HG03039 (cell line): Measurements from ENCODE around the gene HTRA3.
"Not testable (repeated sequence)": the region's sequence is repeated elsewhere in the genome, so short reads cannot be mapped to it uniquely, and the experiment has no call there.

ENCODE experiments used
- ATAC-seq: cut with Tn5 transposase; IDR thresholded peaks from one replicate; pipeline ENCODE4 v1.9.1; 2021; ENCODE audit warnings: mild to moderate bottlenecking, moderate library complexity; ENCODE audit not compliant: unreplicated experiment

The HTRA3 gene

DNA sequence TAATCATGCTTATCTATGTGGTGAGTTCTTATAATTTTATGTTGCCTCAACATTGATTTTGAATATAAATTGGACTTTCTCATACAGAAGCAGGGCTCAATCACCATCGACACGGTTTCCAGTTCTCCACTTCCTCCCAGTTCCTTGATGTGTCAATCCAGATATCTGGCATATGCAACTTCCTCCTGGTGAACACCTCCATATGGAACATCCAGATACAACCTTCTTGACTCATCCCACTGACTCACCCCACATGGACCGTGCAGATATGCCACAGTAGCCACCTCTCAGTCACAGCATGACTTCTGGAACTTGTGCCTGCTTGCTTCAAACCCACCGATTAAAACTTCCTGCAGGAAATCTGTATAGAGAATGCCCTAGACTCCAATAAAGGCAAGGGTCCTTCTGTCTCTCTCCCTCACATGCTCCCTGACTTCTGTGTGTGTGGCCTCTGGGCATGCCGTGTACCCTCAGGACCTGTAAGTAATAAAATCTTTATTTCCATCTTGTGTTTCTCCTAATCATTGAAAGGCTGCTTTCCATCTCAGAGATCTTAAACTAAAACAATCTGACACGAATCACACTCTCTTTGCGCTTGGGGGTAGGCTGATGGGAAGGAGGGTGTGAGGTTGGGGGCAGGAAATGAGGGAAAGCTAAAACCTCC lies 67.0 kb downstream of the HTRA3 start:
- no peak for ATAC-seq

DNA sequence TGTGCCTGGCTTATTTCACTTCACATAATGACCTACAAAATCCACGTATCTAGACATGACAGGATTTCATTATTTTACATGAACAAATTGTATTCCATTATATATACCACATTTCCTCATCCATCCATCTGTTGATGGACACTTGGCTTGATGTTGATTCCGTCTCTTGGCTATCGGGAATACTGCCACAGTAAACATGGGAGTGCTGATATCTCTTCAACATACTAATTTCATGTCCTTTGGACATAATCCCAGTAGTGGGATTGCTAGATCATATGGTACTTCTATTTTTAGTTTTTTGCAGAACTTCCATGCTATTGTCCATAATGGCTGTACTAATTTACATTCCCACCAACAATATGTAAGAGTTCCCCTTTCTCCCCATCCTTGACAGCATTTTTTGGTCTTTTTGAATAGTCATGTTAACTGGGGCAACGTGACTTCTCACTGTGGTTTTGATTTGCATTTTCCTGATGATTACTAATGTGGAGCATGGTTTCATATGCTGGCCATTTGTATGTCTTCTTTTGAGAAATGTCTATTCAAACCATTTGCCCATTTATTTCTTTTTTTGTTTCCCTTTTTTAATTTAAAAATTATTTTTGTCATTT lies 68.9 kb downstream of the HTRA3 start:
- no peak for ATAC-seq

DNA sequence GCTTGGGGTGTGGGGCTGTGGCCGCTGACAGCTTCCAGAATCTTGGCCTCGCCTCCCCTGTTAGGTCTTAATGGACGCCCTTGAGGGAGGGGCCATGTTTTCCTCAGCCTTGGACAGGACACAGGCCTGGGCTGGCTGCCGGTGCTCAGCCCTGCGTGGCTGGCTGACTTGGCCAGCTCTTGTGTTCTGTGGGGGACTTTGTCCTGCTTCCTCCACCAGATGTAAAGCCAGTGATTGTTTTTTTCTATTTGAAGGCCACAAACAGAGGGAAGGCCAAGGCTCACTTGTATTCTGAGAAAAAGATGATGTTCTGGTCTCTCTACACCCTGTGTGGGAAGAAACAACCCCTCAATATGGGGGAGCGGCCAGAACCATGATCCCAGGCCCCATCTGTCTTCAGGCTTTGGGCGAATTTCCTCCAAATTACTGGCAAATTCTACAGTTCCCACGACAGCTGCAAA lies 71.3 kb downstream of the HTRA3 start:
- ATAC-seq, result no peak

DNA sequence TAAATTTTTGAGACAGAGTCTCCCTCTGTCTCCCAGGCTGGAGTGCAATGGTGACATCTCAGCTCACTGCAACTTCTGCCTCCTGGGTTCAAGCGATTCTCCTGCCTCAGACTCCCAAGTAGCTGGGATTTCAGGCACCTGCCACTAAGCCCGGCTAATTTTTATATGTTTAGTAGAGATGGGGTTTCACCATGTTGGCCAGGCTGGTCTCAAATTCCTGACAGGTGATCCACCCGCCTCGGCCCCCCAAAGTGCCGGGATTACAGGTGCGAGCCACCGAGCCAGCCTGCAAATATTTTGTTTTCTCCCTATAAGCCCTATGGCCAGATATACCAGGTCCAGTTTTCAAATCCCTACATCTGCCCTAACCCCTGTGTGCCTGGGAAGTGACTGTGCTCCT lies 71.7 kb downstream of the HTRA3 start:
- not testable (repeated sequence) for ATAC-seq

DNA sequence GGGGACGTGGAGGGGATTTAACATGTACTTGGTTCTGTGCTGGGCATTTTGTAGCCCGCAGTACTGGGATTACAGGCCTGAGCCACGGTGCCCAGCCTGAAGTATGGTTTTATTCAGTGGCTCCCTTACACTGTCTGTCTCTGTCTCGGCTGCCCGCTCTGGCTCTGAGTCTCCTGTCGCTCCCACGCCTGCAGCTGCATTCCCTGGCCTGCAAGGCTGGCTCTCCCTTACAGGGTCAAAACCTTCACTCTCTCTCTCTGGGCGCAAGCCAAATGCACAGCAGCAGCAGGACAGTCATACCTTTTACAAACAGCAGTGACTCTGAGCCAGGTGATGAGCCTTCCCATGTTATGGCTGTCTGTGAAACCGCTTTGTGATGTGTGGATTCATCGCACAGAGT lies 72.1 kb downstream of the HTRA3 start:
- no peak for ATAC-seq

DNA sequence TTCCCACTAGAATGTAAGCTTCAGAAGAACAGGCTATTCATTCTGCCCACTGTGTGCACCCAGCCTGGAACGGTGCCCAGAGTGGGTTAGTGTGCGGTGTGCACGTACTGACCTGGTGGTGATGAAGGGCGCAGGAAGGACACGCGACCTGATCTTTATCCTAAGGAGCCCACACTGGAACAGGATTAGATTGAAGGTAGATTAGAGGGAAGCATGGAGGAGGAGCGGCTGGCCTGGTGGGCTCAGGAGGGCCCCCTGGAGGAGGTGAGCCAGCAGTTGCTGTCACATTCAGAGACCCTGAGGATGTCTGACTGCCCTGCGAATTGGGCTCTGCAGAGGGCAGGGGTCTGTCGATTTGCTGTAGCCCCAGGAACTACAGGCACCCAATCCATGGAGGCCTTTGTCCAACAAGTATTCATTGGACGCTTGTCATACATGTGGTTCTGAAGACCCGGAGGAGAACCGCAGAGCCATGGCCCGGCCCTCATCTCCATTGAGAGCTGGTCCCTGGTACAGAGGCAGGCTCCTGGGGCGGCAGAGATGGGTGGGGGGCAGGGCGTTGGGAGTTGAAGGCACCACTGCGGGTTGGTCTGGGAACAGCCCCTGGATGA lies 73.2 kb downstream of the HTRA3 start:
- no peak for ATAC-seq

DNA sequence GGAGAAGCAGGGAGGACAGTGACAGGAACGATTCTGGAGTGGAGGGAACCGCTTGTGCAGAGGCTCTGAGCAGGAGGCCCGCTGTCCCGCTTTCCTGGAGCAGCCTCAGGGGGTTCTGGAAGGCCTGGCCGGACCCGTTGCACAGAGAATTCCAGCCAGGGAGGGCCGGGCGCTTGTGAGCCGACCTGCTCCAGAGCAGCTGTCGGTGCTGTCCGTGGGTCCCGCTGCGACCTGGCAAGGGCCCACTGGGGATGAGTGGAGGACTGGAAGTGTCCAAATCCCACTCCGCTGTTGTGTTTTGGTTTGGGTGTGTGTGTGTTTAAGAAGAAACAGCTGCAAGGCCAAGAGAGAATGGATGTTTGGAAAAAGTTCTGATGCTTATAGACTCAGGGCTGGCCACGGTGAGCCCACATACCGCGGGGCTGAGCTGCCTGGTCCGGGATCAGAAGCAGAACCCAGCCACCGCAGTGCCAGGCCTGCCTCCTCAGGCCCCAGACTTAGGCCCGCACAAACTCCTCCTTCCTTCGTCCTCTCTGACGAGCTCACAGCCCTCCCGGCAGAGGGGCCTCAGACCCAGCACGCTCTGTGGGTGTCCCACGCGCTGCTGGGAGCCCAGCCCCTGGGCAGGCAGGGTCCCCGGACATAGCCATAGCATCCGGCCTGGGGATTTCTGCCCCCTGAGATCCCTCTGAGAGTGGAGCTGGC lies 73.9 kb downstream of the HTRA3 start:
- no peak for ATAC-seq

DNA sequence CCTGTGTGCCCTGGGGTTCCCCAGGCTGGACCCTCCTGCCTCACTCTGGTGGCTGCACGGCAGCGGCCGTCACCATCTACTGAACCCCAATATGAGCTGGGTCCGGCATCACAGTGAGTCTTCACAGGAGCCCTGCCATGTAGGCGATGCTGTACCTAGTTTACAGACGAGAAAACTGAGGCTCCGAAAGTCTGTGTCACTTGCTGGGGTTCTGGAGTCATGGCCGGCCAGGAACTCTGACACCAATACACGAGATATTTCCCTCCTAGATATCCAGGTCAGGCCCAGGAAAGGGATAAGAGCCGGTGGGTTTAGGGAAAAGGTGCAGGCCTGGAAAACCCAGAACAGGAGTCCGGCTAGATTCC lies 74.4 kb downstream of the HTRA3 start:
- no peak for ATAC-seq

DNA sequence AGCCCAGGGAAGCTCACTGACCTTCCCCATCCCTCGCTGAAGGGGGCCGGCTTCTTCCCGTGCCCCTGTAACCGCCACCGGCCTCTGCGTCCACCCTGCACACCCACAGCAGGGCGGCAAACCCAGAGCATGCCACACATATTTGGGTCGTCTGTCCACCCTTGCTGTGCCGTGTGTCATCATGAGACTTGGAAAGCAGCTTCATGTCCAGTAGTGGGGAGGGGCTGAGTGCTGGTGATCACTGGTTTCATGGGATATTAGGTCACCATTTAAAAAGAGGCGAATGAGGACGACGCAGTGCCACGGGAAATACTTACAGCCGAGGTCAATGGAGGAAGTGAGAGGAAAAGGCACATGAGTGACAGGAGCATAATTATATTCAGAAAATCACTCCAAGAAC lies 74.8 kb downstream of the HTRA3 start:
- ATAC-seq, result no peak

DNA sequence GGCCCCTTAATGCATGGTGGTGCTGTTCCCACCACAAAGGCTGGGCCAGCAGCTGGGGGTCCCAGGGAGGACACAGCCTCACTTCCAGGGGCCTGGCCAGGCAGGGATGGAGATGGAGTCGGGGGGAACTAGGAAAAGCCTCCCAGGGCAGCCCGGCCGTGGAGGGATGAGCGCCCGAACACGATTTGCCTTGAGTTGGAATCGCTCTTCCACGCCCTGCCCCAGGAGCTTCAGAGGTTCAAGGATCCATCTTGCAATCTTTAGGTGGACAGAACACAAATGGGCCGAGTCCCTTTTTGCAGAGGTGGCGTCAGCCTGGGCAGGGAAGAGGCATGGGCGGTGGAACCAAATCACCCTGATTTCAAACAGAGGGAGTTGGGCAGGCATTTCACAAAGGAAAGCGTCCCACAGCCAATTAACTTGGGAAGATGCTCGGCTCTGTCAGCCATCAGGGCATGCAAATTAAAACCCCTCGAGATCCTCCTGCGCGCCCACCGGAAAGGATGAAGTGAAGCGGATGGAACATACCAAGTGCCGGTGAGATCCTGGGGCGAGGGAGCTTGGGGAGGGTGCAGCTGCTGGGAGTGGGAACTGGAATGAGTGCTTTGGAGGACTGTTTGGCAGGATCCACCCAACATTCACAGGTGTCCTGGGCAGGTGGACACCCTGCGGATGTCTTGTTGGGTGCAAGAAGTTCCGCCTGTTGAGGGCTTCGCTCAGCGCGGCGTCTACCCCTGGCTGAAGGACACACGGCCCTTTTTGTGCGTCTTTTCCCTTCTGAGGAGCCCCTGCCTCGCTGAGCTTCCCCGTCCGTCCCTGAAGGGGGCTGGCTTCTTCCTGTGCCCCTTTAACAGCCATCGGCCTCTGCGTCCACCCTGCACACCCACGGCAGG lies 75.7 kb downstream of the HTRA3 start:
- no peak for ATAC-seq

DNA sequence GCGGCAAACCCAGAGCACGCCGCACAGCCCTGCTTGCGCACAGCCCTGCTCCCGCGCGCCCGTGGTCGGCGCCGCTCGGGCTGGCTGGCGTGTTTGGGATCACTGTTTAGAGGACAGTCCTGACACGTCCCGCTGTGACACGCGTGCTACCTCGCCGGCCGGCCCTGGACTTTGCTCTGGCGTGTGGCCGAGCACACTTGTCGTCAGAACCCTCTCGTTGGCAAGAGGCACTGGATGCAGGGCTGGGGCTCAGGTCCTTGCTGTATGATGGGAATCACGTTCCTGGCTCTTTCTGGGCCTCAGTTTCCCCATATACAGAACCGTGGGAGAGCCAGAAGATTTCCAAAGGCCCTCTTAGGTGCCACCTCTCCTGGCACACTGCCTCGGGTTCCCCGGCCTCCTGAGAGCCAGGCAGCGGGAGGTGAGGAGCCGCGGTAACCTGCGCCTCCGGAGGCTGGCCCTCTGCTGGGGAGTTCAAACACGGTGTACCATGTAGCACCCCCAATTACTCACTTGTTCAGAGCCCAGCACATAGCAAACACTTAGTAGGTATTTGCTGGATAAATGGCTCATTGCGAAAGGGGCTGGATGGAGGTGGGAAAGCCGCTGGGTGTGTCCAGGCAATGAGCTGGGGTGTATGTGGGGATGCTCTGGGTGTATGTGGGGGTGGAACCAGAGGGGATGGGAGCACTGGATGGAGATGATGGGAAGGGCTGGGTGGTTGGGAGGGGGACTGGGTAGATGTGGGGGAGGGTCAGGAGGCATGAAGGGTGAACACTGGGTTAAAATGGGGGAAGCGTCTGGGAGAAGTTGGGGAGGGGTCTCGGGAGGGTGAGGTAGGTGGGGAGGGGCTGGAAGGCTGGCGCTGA lies 76.6 kb downstream of the HTRA3 start:
- no peak for ATAC-seq

DNA sequence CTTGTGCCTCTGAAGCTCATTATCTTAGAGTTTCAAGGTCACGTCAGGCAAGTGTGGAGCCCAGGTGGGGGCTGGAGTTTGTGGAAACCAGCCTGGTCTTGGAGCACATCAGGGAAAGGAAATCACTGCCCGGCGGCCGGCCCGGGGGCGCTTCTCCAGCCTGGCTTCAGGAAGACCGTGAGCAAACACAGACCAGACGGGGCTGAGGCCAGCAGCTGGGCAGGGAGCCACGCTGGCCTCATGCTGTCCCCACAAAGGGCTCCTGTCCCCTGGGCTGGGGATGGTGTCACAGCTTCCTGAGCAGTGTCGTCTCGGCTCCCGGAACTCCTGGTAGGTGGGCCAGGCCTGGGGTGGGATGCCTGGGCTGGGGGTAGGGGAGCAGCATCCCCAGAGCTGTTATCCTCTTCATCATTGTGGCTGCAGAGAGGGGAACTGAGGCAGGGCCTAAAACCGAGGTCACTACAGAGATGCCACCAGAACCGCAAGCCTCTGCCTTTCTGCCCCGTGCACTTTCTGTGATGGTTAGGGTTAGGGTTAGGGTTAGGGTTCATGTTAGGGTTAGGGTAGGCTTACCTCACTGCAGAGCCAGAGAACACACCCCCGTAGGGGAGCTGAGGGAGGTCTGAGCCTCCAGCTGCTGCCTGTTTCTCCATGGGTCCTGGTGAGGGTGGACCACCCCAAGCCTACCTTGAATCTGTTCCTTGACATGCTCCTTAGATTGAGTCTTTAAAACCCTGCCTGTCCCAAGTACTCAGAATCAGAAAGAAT lies 77.5 kb downstream of the HTRA3 start:
- no peak for ATAC-seq

DNA sequence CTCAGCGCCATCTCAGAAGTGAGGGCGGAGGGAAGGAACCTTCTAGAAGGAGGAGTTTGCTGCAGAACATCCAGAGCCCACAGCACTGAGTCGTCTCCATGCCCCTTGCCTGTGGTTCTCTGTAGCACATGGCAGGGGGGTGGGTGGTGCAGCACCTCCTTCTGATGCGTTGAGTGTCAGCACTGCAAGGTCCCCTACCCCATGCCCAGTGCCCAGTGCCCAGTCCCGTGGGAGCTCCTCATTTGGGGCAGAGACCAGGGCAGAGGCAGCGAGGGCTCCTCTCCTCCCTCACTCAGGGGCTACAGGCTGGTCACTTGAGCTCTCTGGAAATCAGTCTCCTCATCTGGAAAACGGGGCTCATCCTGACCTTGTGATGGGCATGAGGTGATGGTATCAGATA lies 78.1 kb downstream of the HTRA3 start:
- ATAC-seq, result no peak

DNA sequence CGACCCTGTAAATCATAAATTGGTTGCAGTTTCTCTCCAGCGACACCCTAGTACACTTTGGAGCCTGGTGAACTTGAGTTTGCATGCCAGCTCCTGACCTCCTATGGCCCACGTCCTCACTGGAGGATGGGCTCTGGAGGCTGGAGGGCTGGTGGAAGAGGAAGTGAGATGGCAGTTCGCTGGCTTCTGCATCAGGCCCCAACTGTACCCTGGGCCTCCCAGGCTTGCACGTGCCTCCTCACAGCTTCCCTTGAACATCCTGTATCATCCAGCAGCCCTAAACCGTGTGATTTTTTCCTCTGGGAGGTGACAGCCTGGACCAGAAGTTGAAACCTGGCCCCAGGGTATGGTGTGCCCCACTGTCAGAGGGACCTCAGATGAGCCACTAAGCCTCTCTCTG lies 78.5 kb downstream of the HTRA3 start:
- ATAC-seq, result no peak

DNA sequence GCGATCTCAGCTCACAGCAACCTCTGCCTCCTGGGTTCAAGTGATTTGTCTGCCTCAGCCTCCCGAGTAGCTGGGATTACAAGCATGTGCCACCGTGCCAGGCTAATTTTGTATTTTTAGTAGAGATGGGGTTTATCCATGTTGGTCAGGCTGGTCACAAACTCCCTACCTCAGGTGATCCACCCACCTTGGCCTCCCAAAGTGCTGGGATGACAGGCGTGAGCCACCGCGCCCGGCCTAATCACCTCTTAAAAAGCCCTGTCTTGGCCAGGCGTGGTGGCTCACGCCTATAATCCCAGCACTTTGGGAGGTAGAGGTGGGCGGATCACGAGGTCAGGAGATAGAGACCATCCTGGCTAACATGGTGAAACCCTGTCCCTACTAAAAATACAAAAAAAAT lies 79.7 kb downstream of the HTRA3 start:
- ATAC-seq, result not testable (repeated sequence)

DNA sequence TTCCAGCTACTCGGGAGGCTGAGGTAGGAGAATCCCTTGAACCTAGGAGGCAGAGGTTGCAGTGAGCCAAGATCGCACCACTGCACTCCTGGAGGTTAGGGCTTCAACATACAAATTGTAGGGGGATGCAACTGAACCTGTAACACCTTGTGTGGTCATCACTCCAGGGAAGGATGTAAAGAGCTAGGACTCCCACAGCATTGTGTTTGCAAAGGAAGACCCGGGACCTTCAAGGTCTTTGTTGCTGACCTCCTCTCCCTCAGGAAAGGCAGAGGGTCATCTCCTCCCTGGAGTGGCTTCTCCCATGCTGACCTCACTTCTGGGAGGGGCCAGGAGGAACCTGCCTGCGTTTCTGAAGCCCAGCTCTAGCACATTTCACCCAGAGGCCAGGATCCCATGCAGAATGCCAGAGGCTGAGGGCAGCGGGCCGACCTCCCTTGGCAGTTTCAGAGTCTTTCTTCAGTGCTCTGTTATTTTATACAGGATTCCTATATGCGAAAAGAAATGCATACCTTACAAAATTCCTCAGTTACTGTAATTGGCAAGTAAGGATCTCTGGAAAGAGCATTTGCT lies 80.2 kb downstream of the HTRA3 start:
- ATAC-seq, result no peak

DNA sequence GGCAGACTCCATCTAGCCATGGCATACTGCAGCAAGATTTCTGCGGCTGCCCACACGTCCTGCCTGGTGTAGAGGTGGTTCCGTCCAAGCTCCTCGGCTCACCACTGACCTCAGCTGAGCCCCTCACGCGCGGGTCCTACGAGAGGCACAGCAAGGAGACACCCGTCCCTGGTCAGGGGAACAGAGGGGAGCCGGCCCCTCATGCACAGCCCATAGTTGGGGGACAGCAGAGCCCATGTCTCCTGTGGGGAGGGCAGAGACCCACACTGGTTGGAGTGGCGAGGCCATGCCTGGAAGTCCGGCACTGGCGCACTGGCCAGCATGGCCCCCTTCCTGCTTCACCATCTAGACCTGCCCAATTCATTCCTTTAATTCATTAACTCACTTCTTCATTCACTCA lies 80.8 kb downstream of the HTRA3 start:
- no peak for ATAC-seq

DNA sequence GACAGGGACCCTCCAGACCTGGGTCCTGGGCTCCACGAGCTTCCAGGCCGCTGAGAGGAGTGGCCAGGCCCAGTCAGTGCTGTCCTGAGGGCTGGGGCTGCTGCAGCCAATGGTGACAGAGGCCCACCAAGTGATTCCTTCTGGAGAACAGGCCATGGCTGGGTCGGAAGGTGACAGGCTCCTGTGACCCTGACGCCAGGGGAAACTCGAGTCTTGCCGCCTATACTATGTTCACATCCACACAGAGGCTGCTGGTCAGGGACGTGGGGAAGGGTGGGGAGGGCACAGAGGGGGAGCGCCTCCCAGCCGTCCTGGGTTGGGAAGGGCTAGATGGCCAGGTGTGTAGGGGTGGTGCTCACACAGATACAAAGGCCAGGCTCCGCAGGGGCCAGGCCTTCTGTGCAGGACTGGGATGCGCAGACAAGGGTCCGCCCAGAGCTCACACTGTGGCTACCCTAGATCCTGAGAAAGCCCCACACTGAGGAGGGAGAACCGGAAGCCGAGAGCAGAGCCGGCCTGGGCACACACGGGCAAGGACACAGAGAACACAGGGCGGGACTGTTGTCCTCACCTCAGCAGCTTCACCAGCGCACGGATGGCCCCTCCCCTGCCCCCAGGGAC lies 81.4 kb downstream of the HTRA3 start:
- ATAC-seq, result no peak
